Activated T-helper 17 cell treated with anti-CD3 and anti-CD28 coated beads, Interleukin-2, amount 50 U/mL, for 72 hours (primary cell): Measurements from ENCODE around the gene SDHC. TPM values are rescaled to one million over a fixed set of nuclear protein-coding genes. Genes with fewer than 3 reads are reported as not detected.
"Not testable (repeated sequence)": the region's sequence is repeated elsewhere in the genome, so short reads cannot be mapped to it uniquely, and the experiment has no call there.

Experiments
- ATAC-seq: fragments of 150-1000 bp; cut with Tn5 transposase; replicated peaks from 2 replicates; pipeline ENCODE4 v1.10.0; 2021; ENCODE audit warnings: mild to moderate bottlenecking, moderate library complexity
- H3K27ac Mint-ChIP-seq: one replicate; pipeline ENCODE4 v1.8.0; 2022; ENCODE audit warnings: mixed read lengths
- H3K27me3 Mint-ChIP-seq: one replicate; pipeline ENCODE4 v1.8.0; 2022; ENCODE audit warnings: mixed read lengths
- H3K36me3 Mint-ChIP-seq: one replicate; pipeline ENCODE4 v1.8.0; 2022; ENCODE audit warnings: low read depth, mild to moderate bottlenecking, mixed read lengths
- H3K4me1 Mint-ChIP-seq: one replicate; pipeline ENCODE4 v1.8.0; 2022; ENCODE audit warnings: mixed read lengths
- H3K4me3 Mint-ChIP-seq: one replicate; pipeline ENCODE4 v1.8.0; 2022; ENCODE audit warnings: mild to moderate bottlenecking, mixed read lengths
- H3K9me3 Mint-ChIP-seq: one replicate; pipeline ENCODE4 v1.8.0; 2022; ENCODE audit warnings: mixed read lengths
- total RNA-seq, 2 donors: library from RNA; stranded (reverse); gene quantifications; one replicate each; pipeline ENCODE4 v1.2.3, GENCODE V29; 2022

Gene SDHC
- total RNA-seq, 2 donors from 2014 or later = 144 to 222 TPM

GRCh38 chr1:161300478-161300877, 13.7 kb upstream of the SDHC start:
- no peak for ATAC-seq

GRCh38 chr1:161304927-161305866, 9.0 kb upstream of the SDHC start:
- Mint-ChIP-seq H3K36me3 (peaks cover 23% of the 10 kb centered on the region), H3K9me3 (no peaks in the 10 kb centered on the region), H3K4me1 (peaks cover 8% of the 10 kb centered on the region), H3K27ac (peak overlapping the region; percentile 96), H3K4me3 (peak overlapping the region; percentile 96), H3K27me3 (no peaks in the 10 kb centered on the region)
- ATAC-seq = peak; percentile 13

More at GRCh38 chr1:161300478-161300877, 13.7 kb upstream of the SDHC start:
- H3K27ac Mint-ChIP-seq = no peak overlapping the region
- no peak overlapping the region for H3K4me3 Mint-ChIP-seq
- no peaks in the 10 kb centered on the region for H3K27me3 Mint-ChIP-seq
- peaks cover 14% of the 10 kb centered on the region for H3K4me1 Mint-ChIP-seq
- no peaks in the 10 kb centered on the region for H3K9me3 Mint-ChIP-seq
- H3K36me3 Mint-ChIP-seq = peaks cover 17% of the 10 kb centered on the region

- ATAC-seq = peak; percentile 98
- no peaks in the 10 kb centered on the region for H3K9me3 Mint-ChIP-seq
- H3K36me3 Mint-ChIP-seq = peaks cover 19% of the 10 kb centered on the region
- peaks cover 8% of the 10 kb centered on the region for H3K4me1 Mint-ChIP-seq
- no peaks in the 10 kb centered on the region for H3K27me3 Mint-ChIP-seq
- peak overlapping the region; percentile 96 for H3K27ac Mint-ChIP-seq
- peak overlapping the region; percentile 96 for H3K4me3 Mint-ChIP-seq
These were observed 8.2 kb upstream of the SDHC start for GRCh38 chr1:161305867-161306519.

- peak overlapping the region; percentile 96 for H3K4me3 Mint-ChIP-seq
- no peak for ATAC-seq
- peaks cover 8% of the 10 kb centered on the region for H3K4me1 Mint-ChIP-seq
- no peaks in the 10 kb centered on the region for H3K9me3 Mint-ChIP-seq
- H3K36me3 Mint-ChIP-seq = peaks cover 19% of the 10 kb centered on the region
- H3K27ac Mint-ChIP-seq = peak overlapping the region; percentile 14
- H3K27me3 Mint-ChIP-seq = no peaks in the 10 kb centered on the region
These were observed 6.9 kb upstream of the SDHC start for GRCh38 chr1:161307230-161307768.

- Mint-ChIP-seq H3K9me3 (no peaks in the 10 kb centered on the region), H3K27me3 (no peaks in the 10 kb centered on the region), H3K36me3 (peaks cover 14% of the 10 kb centered on the region), H3K27ac (peak overlapping the region; percentile 14), H3K4me1 (peaks cover 8% of the 10 kb centered on the region), H3K4me3 (peak overlapping the region; percentile 96)
- no peak for ATAC-seq
These were observed 6.1 kb upstream of the SDHC start for GRCh38 chr1:161307892-161308638.

GRCh38 chr1:161309868-161310267, 4.3 kb upstream of the SDHC start, which contains the start of gene MPZ:
TSS of gene MPZ (minus strand) at chr1:161309968. CDS start at chr1:161309905, 63 bp downstream.
- Mint-ChIP-seq H3K9me3 (no peaks in the 10 kb centered on the region), H3K4me1 (peaks cover 2% of the 10 kb centered on the region)

GRCh38 chr1:161311595-161312181, 2.5 kb upstream of the SDHC start:
- Mint-ChIP-seq H3K36me3 (no peaks in the 10 kb centered on the region), H3K9me3 (no peaks in the 10 kb centered on the region)

More at GRCh38 chr1:161309868-161310267, 4.3 kb upstream of the SDHC start, which contains the start of gene MPZ:
- Mint-ChIP-seq H3K27ac (no peak within 1 kb of the TSS), H3K36me3 (peaks cover 5% of the 10 kb centered on the region), H3K27me3 (no peaks in the 10 kb centered on the region), H3K4me3 (no peak within 1 kb of the TSS)
- ATAC-seq = no peak

GRCh38 chr1:161313554-161314200, 504 bp upstream of the SDHC start:
- no peak for ATAC-seq
- H3K4me1 Mint-ChIP-seq = peaks cover 9% of the 10 kb centered on the region
- H3K27ac Mint-ChIP-seq = peak overlapping the region; percentile 98
- H3K36me3 Mint-ChIP-seq = peaks cover 6% of the 10 kb centered on the region
- H3K27me3 Mint-ChIP-seq = no peaks in the 10 kb centered on the region
- no peaks in the 10 kb centered on the region for H3K9me3 Mint-ChIP-seq
- H3K4me3 Mint-ChIP-seq = peak overlapping the region; percentile 96

More at GRCh38 chr1:161311595-161312181, 2.5 kb upstream of the SDHC start:
- Mint-ChIP-seq H3K27me3 (no peaks in the 10 kb centered on the region), H3K4me1 (peaks cover 9% of the 10 kb centered on the region), H3K27ac (no peak overlapping the region), H3K4me3 (no peak overlapping the region)
- no peak for ATAC-seq

- H3K27ac Mint-ChIP-seq = peak overlapping the region; percentile 98
- H3K9me3 Mint-ChIP-seq, H3K4me1 Mint-ChIP-seq, H3K27me3 Mint-ChIP-seq, ATAC-seq: not testable (repeated sequence)
- peaks cover 18% of the 10 kb centered on the region for H3K36me3 Mint-ChIP-seq
- peak overlapping the region; percentile 96 for H3K4me3 Mint-ChIP-seq
These were observed 1.9 kb downstream of the SDHC start for GRCh38 chr1:161315841-161316674.

GRCh38 chr1:161324020-161324419, 9.8 kb downstream of the SDHC start:
- ATAC-seq = no peak
- no peak overlapping the region for H3K4me3 Mint-ChIP-seq
- no peaks in the 10 kb centered on the region for H3K27me3 Mint-ChIP-seq
- no peaks in the 10 kb centered on the region for H3K4me1 Mint-ChIP-seq
- no peak overlapping the region for H3K27ac Mint-ChIP-seq
- H3K9me3 Mint-ChIP-seq = no peaks in the 10 kb centered on the region
- peaks cover 79% of the 10 kb centered on the region for H3K36me3 Mint-ChIP-seq

GRCh38 chr1:161330346-161330745, 16.2 kb downstream of the SDHC start:
- no peak for ATAC-seq
- Mint-ChIP-seq H3K27me3 (no peaks in the 10 kb centered on the region), H3K4me1 (no peaks in the 10 kb centered on the region), H3K4me3 (no peak overlapping the region), H3K9me3 (no peaks in the 10 kb centered on the region), H3K36me3 (peaks cover 98% of the 10 kb centered on the region), H3K27ac (peak overlapping the region; percentile 21)

- Mint-ChIP-seq H3K9me3 (no peaks in the 10 kb centered on the region), H3K27me3 (no peaks in the 10 kb centered on the region), H3K36me3 (peaks cover 100% of the 10 kb centered on the region), H3K4me1 (no peaks in the 10 kb centered on the region), H3K27ac (no peak overlapping the region), H3K4me3 (no peak overlapping the region)
- no peak for ATAC-seq
These were observed 19.0 kb downstream of the SDHC start for GRCh38 chr1:161333166-161333565.

- H3K36me3 Mint-ChIP-seq = peaks cover 98% of the 10 kb centered on the region
- H3K27me3 Mint-ChIP-seq = no peaks in the 10 kb centered on the region
- H3K4me1 Mint-ChIP-seq = no peaks in the 10 kb centered on the region
These were observed 21.6 kb downstream of the SDHC start for GRCh38 chr1:161335796-161336195.

More at GRCh38 chr1:161335796-161336195, 21.6 kb downstream of the SDHC start:
- no peak for ATAC-seq
- Mint-ChIP-seq H3K9me3 (no peaks in the 10 kb centered on the region), H3K27ac (no peak overlapping the region), H3K4me3 (no peak overlapping the region)
